Stomach (tissue), 9 donors: Measurements from ENCODE around the gene ORM1. TPM values are rescaled to one million over a fixed set of nuclear protein-coding genes. Genes with fewer than 3 reads are reported as not detected.

Source experiments
- DNase-seq, 2 donors: peaks; one replicate each; pipeline versions ENCODE4 v3.0.0 to v3.0.0-alpha.2; 2013 to 2019
- H3K27ac ChIP-seq, 5 donors: fragments of 200-600 bp in 4 of 5; sonication (generic) in 4 of 5; one replicate each; pipeline ENCODE4 v1.5.1; 2013 to 2019; ENCODE audit warnings: mild to moderate bottlenecking in 1 of 5, moderate library complexity in 1 of 5
- H3K27me3 ChIP-seq, 3 donors: fragments of 200-600 bp; sonication (generic); one replicate each; pipeline ENCODE4 v1.5.1; 2017 to 2019; ENCODE audit warnings: mixed run types in 1 of 3
- H3K36me3 ChIP-seq, 4 donors: fragments of 200-600 bp; sonication (generic); 1 replicate in 3 of 4; 2 replicates in 1 of 4; pipeline ENCODE4 v1.5.1; 2016 to 2019
- H3K4me1 ChIP-seq, 4 donors: fragments of 200-600 bp; sonication (generic); one replicate each; pipeline ENCODE4 v1.5.1; 2016 to 2019
- H3K4me3 ChIP-seq, 4 donors: fragments of 200-600 bp; sonication (generic) in 3 of 4; one replicate each; pipeline ENCODE4 v1.5.1; 2016 to 2019; ENCODE audit warnings: mild to moderate bottlenecking in 1 of 4
- H3K9me3 ChIP-seq, 4 donors: fragments of 200-600 bp; sonication (generic); one replicate each; pipeline ENCODE4 v1.5.1; 2016 to 2019
- EP300 ChIP-seq: sonication (generic); formaldehyde crosslinking; IDR thresholded peaks from one replicate; pipeline ENCODE4 v1.6.1; 2017; ENCODE audit warnings: antibody characterized with exemption
- POLR2A ChIP-seq, 4 donors: fragments of 450-650 bp; IDR thresholded peaks; one replicate each; pipeline ENCODE4 v1.6.1; 2016; ENCODE audit warnings: antibody characterized with exemption in 4 of 4, control low read depth in 2 of 4, mild to moderate bottlenecking in 1 of 4, moderate library complexity in 1 of 4
- POLR2AphosphoS5 ChIP-seq, 3 donors: sonication (generic); formaldehyde crosslinking; IDR thresholded peaks; one replicate each; pipeline ENCODE4 v1.6.1; 2016; ENCODE audit warnings: antibody characterized with exemption in 3 of 3
- WGBS, 5 donors: extraction: QIAGEN DNeasy Blood & Tissue Kit in 3 of 5; methylation state at CpG; one replicate each; pipeline versions ENCODE4 v1.1.5 to v1.1.7; 2013 to 2018; 5-methylcytosine and 5-hydroxymethylcytosine counted together
- intact Hi-C: fragments of 100-400 bp; cut with DNase I; formaldehyde crosslinking; loops from one replicate; pipeline ENCODE4 v1.15.1; 2023; ENCODE audit warnings: low total_unique reads
- polyA plus RNA-seq, 3 donors: library from polyadenylated mRNA; stranded (reverse); fragments of 200-250 nt; gene quantifications; one replicate each; pipeline ENCODE4 v1.2.3, GENCODE V29; 2013
- total RNA-seq, 5 donors: library from RNA; depleted of rRNA; stranded (reverse); fragments of >200 nt; gene quantifications; one replicate each; pipeline versions ENCODE4 v1.1.0 to v1.2.3, GENCODE V29; 2014 to 2016
- TF ChIP-seq, protein P1 (sequence below), 7 experiments: fragments of 450-650 bp in 4 of 7; fragments of 200-600 bp in 3 of 7; sonication (generic) in 3 of 7; IDR thresholded peaks; one replicate each; pipeline ENCODE4 v1.5.1; 2016 to 2019; ENCODE audit warnings: antibody characterized with exemption in 7 of 7, control low read depth in 2 of 7, mild to moderate bottlenecking in 1 of 7
- donor health status: healthy with polysubstance abuse.
- donor health status: Bipolar disorder and iron deficiency.
- donor health status: healthy.

Gene ORM1
- total and polyA plus RNA-seq, 8 donors, result 1.6 to 14.8 (median 2.9) TPM; not detected in 3

DNA sequence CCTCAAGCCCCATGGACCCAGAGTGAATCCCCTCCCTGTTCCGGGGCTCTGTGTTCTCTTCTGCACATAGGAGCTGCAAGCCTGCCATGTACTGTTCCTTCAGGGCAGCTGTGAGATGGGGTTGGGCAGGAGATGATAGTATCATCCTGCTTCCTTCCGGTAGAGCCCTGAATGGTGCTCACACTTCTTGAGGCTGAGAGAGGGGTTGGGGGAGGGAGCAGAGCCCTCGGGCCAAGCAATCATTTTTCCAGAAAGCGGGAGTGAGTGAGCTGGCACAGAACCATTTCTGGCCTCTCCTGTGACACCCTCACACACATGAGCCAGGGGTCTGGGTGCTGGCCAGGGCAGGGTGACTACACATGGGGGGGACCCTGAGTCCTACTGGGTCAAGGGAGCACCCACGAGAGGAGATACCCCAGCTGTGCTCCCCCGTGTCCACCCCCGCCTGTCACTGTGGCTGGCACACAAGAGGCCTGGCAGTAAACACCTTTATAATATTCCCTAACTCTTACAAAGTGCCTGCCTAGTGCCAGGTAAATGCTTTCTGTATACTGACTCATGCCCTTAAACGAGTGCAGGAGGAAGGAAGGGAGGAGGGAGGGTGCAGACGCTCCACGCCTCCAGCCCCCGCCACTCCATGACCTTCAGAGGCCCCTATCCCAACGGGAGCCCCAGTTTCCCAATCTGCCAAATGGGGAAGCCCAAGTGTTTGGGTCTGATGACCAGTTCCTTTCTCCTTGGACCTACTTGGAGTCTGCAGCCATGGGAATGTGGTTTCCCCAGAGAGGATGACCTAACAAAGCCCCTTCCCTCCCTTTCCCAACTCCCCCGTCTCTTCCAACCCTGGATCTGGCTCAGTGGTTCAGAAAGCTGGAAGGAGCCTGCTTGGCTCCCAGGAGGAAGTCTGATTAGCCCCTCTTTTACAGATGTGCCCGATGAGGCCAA is 49.3 kb downstream of the ORM1 start:
- Histone ChIP-seq H3K36me3 (peaks cover 34 to 96% (median 90%) of the 10 kb centered on the region in 4 donors), H3K27me3 (no peaks in the 10 kb centered on the region), H3K4me1 (peaks cover 19 to 95% (median 30%) of the 10 kb centered on the region in 4 donors), H3K27ac (peak overlapping the region; percentile 16 to 83 (median 71)), H3K9me3 (no peaks in the 10 kb centered on the region), H3K4me3 (peak overlapping the region in 1 of 4 donors; percentile 11)
- peak in 1 of 2 donors; percentile 59 for DNase-seq
- intact Hi-C loops, result no loop called here
- WGBS, 5 donors, result 42 to 66% (median 56%) methylated on average over 13 to 14 of the region's 14 CpGs
- TF ChIP-seq POLR2A (IDR thresholded peaks at IDR 0.05), result no peak
- peak in 1 of 3 donors; percentile 16 for TF ChIP-seq POLR2AphosphoS5 (IDR thresholded peaks at IDR 0.05)
- TF ChIP-seq, protein P1, sequence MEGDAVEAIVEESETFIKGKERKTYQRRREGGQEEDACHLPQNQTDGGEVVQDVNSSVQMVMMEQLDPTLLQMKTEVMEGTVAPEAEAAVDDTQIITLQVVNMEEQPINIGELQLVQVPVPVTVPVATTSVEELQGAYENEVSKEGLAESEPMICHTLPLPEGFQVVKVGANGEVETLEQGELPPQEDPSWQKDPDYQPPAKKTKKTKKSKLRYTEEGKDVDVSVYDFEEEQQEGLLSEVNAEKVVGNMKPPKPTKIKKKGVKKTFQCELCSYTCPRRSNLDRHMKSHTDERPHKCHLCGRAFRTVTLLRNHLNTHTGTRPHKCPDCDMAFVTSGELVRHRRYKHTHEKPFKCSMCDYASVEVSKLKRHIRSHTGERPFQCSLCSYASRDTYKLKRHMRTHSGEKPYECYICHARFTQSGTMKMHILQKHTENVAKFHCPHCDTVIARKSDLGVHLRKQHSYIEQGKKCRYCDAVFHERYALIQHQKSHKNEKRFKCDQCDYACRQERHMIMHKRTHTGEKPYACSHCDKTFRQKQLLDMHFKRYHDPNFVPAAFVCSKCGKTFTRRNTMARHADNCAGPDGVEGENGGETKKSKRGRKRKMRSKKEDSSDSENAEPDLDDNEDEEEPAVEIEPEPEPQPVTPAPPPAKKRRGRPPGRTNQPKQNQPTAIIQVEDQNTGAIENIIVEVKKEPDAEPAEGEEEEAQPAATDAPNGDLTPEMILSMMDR (IDR thresholded peaks at IDR 0.05), result no peak
- TF ChIP-seq EP300, result no peak

DNA sequence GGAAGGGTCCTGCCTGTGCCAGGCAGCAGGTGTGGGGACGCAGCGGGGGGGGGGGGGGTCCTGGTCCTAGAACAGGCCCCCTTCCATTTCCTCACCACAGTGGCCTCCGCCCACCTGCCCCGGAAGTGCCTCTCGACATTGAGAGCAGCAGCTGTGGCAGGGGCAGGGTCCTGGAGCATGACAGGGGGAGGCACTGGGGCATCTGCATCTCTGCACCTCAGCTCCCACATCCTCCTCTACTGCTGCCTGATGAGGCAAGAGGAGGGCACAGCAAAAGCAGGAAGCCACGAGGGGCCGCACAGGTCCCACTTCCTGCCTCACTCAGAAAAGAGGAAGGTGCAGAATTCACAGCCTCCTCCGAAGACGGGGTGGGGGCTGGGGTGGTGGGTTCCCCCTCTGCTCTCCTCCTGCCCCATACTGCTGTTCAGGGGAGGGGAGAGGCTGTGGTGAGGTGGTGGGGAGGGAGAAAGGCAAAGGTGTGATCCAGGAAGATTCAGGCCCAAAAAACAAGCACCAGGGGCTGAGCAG is 50.1 kb downstream of the ORM1 start:
- Histone ChIP-seq H3K27ac (peak overlapping the region; percentile 16 to 83 (median 71)), H3K4me1 (peaks cover 15 to 91% (median 28%) of the 10 kb centered on the region in 4 donors), H3K4me3 (peak overlapping the region in 1 of 4 donors; percentile 11), H3K9me3 (no peaks in the 10 kb centered on the region), H3K27me3 (no peaks in the 10 kb centered on the region), H3K36me3 (peaks cover 30 to 96% (median 90%) of the 10 kb centered on the region in 4 donors)
- 56 to 74% (median 64%) methylated on average over 2 to 9 of the region's 9 CpGs for WGBS, 5 donors
- intact Hi-C loops, result no loop called here
- no peak for TF ChIP-seq POLR2A (IDR thresholded peaks at IDR 0.05)
- peak in 2 of 3 donors; percentile 52 to 59 for TF ChIP-seq POLR2AphosphoS5 (IDR thresholded peaks at IDR 0.05)
- peak; percentile 69 to 85 for DNase-seq

DNA sequence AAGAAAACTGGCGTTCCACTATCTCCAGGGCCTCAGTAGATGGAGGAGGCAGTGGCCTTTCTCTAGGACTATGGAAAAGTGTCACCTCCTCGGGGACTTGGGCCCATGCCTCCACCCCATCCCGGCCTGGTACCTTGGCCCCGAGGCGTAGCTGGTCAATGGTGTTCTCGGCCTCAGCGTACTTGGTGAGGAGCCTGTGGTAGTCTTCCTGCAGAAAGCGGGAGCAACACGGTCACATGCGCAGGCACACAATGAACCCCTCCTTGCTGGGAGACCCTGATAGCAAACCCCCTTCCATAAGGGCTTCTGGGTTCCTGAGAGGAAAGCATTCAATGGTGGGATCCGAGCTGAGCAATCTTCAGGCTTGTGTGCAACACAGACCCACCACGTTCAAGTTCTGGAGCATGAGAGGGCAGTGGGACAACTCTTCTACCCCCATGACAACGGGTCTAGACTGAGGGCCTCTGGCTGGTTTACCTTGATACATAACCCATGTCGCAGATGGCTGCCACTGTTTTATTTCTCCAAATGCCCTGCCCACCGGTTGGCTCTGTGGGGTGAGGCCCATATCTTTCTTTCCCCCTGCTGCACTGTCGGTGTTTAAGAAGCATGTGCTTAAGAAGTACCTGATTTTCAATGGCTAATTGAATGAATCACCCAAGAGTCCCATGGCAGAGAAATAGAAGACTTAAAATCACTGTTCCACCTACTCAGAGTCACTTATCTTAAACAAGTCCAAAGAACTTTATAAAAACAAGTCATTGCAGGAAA is 51.2 kb downstream of the ORM1 start:
- DNase-seq, result no peak
- H3K27me3 ChIP-seq, result no peaks in the 10 kb centered on the region
- intact Hi-C loops, result no loop called here
- peaks cover 28 to 96% (median 92%) of the 10 kb centered on the region in 4 donors for H3K36me3 ChIP-seq
- H3K27ac ChIP-seq, result peak overlapping the region in 3 of 5 donors; percentile 71 to 83 (median 82)
- H3K9me3 ChIP-seq, result no peaks in the 10 kb centered on the region
- TF ChIP-seq POLR2A (IDR thresholded peaks at IDR 0.05) (no peak), EP300 (no peak), POLR2AphosphoS5 (IDR thresholded peaks at IDR 0.05) (no peak)
- TF ChIP-seq, protein P1 (IDR thresholded peaks at IDR 0.05), result no peak
- H3K4me1 ChIP-seq, result peaks cover 15 to 91% (median 26%) of the 10 kb centered on the region in 4 donors
- 85 to 91% (median 90%) methylated on average over 16 of the region's 16 CpGs for WGBS, 5 donors
- no peak overlapping the region for H3K4me3 ChIP-seq

- no peak for TF ChIP-seq EP300
- TF ChIP-seq POLR2AphosphoS5 (IDR thresholded peaks at IDR 0.05), result no peak
- TF ChIP-seq, protein P1 (IDR thresholded peaks at IDR 0.05), result no peak
- Histone ChIP-seq H3K27me3 (no peaks in the 10 kb centered on the region), H3K36me3 (peaks cover 36 to 99% (median 96%) of the 10 kb centered on the region in 4 donors), H3K27ac (peak overlapping the region in 1 of 5 donors; percentile 83), H3K4me3 (no peak overlapping the region), H3K4me1 (peaks cover 15 to 93% (median 24%) of the 10 kb centered on the region in 4 donors), H3K9me3 (no peaks in the 10 kb centered on the region)
- 77 to 85% (median 80%) methylated on average over 9 of the region's 9 CpGs for WGBS, 5 donors
- DNase-seq, result no peak
- intact Hi-C loops, result no loop called here
Measured at GRCh38 chr9:114374936-114375335, 52.0 kb downstream of the ORM1 start.
